SK-N-SH treated with all-trans-retinoic acid at 6 μM for 48 hours (cell line): Measurements from ENCODE around the gene COPE.

Experiments
- ARNTL ChIP-seq: fragments of 450-650 bp; formaldehyde crosslinking; IDR thresholded peaks from 2 replicates; pipeline ENCODE4 v1.5.0; 2020; ENCODE audit warnings: low read depth, mild to moderate bottlenecking, moderate library complexity, borderline replicate concordance
- CREB5 ChIP-seq: fragments of 250-450 bp; sonication (Bioruptor Pico); IDR thresholded peaks from 2 replicates; pipeline ENCODE4 v1.5.1; 2020; ENCODE audit warnings: low read depth, mild to moderate bottlenecking, moderate library complexity
- CSDC2 ChIP-seq: fragments of 250-450 bp; sonication (Bioruptor Pico); IDR thresholded peaks from 2 replicates; pipeline ENCODE4 v1.5.0; 2020; ENCODE audit warnings: mild to moderate bottlenecking, moderate library complexity
- CSRNP3 ChIP-seq: fragments of 250-450 bp; sonication (Bioruptor Pico); IDR thresholded peaks from 2 replicates; pipeline ENCODE4 v1.5.1; 2021; ENCODE audit warnings: mild to moderate bottlenecking, moderate library complexity
- GLIS3 ChIP-seq: fragments of 250-450 bp; sonication (Bioruptor Pico); IDR thresholded peaks from 2 replicates; pipeline ENCODE4 v1.5.0; 2020; ENCODE audit warnings: mild to moderate bottlenecking, moderate library complexity
- OSR1 ChIP-seq: fragments of 250-450 bp; sonication (Bioruptor Pico); IDR thresholded peaks from 2 replicates; pipeline ENCODE4 v1.8.0; 2022; ENCODE audit warnings: moderate library complexity, mild to moderate bottlenecking, inconsistent platforms
- PATZ1 ChIP-seq: fragments of 250-450 bp; sonication (Bioruptor Pico); IDR thresholded peaks from 2 replicates; pipeline ENCODE4 v1.8.0; 2020; ENCODE audit warnings: mild to moderate bottlenecking, moderate library complexity, borderline replicate concordance
- PPARA ChIP-seq: fragments of 250-450 bp; sonication (Bioruptor Pico); IDR thresholded peaks from 2 replicates; pipeline ENCODE4 v1.5.0; 2020; ENCODE audit warnings: mild to moderate bottlenecking, borderline replicate concordance
- RARB ChIP-seq: fragments of 250-450 bp; sonication (Bioruptor Pico); IDR thresholded peaks from 2 replicates; pipeline ENCODE4 v1.8.0; 2021; ENCODE audit warnings: mild to moderate bottlenecking, moderate library complexity
- TSHZ2 ChIP-seq: fragments of 250-450 bp; sonication (Bioruptor Pico); IDR thresholded peaks from 2 replicates; pipeline ENCODE4 v1.5.0; 2020; ENCODE audit warnings: mild to moderate bottlenecking, moderate library complexity
- ZFP30 ChIP-seq: fragments of 450-650 bp; formaldehyde crosslinking; IDR thresholded peaks from 2 replicates; pipeline ENCODE4 v1.5.0; 2022; ENCODE audit warnings: mild to moderate bottlenecking, moderate library complexity
- ZNF565 ChIP-seq: fragments of 450-650 bp; formaldehyde crosslinking; conservative IDR thresholded peaks from 2 replicates; pipeline ENCODE4 v1.5.0; 2020; ENCODE audit warnings: low read depth, mild to moderate bottlenecking, moderate library complexity
- ZNF70 ChIP-seq: fragments of 450-650 bp; formaldehyde crosslinking; IDR thresholded peaks from 2 replicates; pipeline ENCODE4 v1.5.0; 2020; ENCODE audit warnings: mild to moderate bottlenecking, moderate library complexity
- ZNF8 ChIP-seq: fragments of 450-650 bp; formaldehyde crosslinking; IDR thresholded peaks from 2 replicates; pipeline ENCODE4 v1.5.0; 2020; ENCODE audit warnings: mild to moderate bottlenecking, moderate library complexity

- TF ChIP-seq ARNTL (CRISPR knock-in tag) (no peak), ZNF70 (CRISPR knock-in tag) (no peak), RARB (CRISPR knock-in tag) (no peak), TSHZ2 (CRISPR knock-in tag) (no peak), ZFP30 (CRISPR knock-in tag) (no peak), ZNF565 (no peak), PATZ1 (CRISPR knock-in tag) (no peak), CSDC2 (CRISPR knock-in tag) (no peak), CREB5 (CRISPR knock-in tag) (no peak), PPARA (CRISPR knock-in tag) (no peak), CSRNP3 (no peak), ZNF8 (CRISPR knock-in tag) (no peak), OSR1 (no peak), GLIS3 (no peak)
Observed at GRCh38 chr19:18876865-18877264, 42.3 kb downstream of the COPE start.
